Inflammatory macrophage treated with lipopolysaccharide for 1 hour (primary cell): ENCODE results near the gene TMEM200B.
"Not testable (repeated sequence)": the region's sequence is repeated elsewhere in the genome, so short reads cannot be mapped to it uniquely, and the experiment has no call there.

Experiments
- DNase-seq, 2 donors: peaks; one replicate each; pipeline ENCODE4 v3.0.0-alpha.2; 2020 to 2022

The TMEM200B gene

GRCh38 chr1:29133861-29134694 lies 10.4 kb upstream of the TMEM200B start:
- no peak for DNase-seq

GRCh38 chr1:29131056-29131455 lies 7.4 kb upstream of the TMEM200B start:
- not testable (repeated sequence) for DNase-seq

- no peak for DNase-seq
These were observed 6.2 kb upstream of the TMEM200B start for GRCh38 chr1:29129916-29130315.

- no peak for DNase-seq
These were observed 5.0 kb upstream of the TMEM200B start for GRCh38 chr1:29128739-29129138.

DNA sequence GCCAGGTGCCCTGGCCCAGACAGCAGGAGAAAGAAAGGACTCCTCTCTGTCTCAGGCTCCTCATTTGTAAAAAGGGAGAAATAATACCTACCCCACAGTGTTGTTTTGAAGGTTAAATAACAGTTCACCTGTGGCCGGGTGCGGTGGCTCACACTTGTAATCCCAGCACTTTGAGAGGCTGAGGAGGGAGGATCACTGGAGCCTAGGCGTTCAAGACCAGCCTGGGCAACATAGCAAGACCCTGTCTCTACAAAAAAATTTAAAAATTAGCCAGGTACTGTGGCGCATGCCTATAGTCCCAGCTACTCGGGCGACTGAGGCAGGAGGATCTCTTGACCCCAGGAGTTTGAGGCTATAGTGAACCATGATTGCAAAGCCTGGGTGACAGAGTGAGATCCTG lies 2.5 kb upstream of the TMEM200B start:
- DNase-seq = no peak

- DNase-seq = no peak
These were observed 2.1 kb upstream of the TMEM200B start for GRCh38 chr1:29125788-29126187.

DNA sequence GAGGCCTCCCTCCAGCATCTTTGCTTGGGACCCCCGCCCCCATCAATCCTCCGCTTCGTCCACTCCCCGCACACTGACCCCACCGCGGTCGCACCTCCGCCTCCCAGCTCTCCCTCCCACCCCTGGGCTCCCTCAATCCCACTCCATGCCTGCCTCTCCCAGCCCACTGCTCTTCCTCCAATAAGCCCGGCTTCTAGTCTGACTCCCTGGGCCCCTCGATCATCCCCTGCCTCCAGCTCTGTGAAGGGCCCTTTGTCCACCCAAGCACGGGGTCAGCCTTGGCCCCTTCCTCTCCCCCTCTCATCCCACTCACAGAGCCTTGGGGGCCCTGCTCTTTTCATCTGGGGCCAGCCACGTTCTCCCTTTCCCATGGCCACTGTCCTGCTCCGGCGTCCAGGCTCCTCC lies 1.5 kb upstream of the TMEM200B start:
- DNase-seq = no peak

DNA sequence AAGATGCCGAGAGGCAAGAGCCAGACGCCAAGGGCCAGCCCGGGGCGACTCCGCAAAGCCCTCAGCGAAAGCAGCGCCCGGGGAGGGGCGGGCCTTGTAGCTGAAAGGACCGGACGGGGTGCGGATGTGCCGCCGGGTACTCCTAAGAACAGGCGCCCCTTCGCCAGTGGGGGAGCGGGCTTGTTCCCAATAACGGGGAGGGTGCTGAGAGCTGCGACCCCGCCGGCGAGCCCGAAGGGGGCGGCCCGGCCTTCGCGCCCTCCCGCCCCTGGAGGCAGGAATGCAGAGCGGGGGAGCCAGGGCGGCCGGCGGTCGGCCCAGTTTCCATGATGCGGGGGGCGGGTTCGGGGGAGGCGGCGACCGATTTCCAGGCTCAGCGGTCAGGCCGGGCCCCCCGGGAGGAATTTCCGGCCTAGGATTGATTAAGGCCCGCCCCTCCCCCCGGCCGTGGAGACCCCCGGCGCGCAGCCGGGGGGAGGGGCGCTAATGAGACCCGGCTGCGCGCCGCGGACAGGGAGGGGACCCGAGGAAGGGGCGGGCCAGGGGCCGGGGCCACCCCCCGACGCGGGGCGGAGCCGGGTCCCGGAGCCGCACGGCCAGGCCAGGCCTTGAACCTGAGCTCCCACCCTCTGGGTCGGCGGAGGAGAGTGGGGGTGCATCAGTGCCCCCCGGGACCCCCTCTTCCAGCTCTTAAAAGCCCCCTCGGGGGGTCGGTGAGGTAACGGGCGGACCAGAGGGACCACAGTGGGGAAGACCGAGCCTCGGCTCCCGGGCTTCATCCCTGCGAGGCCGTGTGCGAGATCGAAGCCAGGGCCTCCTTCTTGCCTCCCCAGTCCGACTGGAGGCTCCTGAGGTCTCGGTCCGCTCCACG lies 898 bp upstream of the TMEM200B start:
- DNase-seq = peak in 1 of 2 donors; percentile 28

DNA sequence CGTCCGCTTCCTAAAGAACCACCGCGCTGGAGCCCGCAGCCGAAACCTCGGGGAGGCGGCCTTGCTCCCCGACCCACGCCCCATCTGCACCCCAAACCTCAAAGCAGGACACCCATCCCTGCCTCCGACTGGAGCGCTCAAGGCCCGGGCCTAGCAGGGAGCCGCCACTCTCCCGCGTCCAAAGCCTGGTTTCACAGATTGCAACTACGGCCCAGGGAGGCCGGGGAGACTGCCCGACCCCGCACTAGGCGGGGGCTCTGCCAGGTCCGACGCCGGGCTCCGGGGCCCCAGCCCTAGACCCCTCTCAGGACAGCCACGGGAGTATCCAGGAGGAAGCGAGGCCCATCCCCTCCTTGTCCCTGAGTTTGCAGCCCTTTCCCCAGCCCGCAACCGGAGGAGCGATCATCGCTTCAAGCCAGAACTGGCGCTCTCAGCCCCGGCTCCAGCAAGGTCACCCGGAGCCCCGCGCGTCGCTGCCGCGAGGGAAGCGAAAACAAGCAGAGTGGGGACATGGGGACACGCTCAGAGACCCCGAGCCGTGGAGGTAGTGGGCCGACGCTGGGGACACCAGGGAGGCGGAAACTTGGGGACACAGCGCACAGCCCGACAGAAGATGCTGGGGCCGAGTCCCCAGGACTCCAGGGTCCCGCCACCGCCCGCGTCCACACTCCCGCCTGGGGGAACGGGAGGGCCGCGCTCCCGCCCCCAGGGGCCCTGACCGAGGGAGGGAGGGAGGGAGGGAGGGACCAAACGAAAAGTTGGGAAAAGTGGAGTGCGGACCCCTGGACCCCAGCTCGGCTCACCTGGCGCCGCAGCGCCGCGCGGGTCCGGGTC lies 433 bp downstream of the TMEM200B start:
- DNase-seq = no peak

GRCh38 chr1:29122682-29123052 lies 1.0 kb downstream of the TMEM200B start:
- peak; percentile 14 to 22 for DNase-seq

DNA sequence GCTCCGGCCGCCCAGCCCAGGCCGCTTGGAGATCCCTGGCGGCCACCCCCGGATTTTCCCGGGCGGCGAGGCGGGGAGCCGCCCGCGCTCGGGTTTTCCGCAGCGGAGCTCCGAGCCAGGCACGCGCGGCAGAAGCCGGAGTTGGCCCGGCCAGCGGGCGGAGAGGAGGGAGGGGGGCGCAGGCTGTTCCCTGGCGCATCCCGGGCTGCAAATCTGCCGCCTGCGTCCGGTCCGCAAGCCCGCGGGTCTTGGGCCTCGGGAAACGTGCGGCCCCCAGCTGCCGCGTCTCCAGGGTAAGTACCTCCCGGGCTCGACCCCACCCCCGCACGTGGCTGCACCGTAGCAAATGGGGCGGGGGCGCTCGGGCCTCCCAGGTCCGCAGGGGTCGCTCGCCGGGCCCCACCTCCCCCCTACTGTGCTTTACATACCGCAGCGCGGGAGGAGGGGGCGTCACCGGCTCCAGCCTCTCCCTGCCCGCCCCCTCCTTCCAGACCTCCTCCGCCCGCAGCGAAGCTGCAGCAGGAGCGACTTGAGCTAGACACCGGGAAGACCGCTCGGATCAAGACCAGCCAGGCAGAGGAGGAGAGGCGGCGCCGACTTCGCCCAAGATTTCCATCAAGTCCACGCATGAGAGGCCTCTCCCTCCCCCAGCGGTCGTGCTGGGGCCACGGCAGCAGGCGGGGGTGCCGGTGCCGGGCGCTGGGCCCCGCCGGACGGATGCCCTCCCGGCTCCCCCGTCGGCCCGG lies 1.6 kb downstream of the TMEM200B start:
- DNase-seq = peak; percentile 26 to 29

DNA sequence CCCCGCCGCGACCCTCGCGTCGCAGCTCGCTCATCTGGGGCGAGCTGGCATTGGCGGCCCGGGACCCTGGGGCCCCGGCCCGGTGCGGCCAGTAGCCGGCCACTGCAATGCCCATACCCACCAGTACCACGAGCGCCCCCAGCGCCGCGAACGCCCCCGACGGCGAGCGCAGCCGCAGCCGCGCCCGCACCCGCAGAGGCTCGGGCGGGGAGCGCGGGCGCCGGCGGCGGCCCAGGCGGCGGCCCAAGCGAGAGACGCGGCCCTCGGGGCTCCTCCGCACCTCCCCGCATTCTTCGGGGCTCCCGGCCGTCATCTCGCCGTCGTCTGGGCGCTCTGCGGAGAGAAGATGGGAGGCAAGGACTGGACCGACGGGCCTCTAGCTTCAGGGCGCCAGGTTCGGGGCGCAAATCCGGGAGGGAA lies 2.2 kb downstream of the TMEM200B start:
- no peak for DNase-seq

DNA sequence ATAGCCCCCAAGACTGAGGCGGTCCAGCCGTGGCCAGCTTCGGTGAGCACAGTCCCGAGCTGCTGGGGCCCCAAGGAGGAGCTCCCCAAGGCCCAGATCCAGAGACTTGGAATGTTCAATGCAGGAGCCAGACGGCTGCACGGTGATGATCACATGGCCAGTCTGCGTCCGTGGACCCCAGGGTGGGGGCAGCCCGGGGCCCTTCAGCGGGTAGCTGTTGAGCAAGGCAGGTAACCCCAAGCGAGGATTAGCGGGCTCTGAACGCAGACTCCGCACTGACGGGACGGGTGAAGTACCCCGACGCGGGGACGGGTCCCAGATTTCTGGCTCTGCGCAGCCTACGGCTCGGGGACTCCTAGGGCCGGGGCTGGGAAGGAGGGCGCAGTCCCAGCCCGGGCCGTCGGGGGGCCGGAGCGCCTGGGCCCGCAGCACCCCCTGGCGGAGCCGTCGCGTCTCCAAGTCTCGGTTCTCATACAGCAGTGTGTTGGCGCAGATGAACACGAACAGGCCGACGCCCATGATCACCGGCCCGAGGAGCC lies 2.7 kb downstream of the TMEM200B start:
- peak; percentile 48 to 64 for DNase-seq

GRCh38 chr1:29120367-29120766 lies 3.3 kb downstream of the TMEM200B start:
- no peak for DNase-seq

DNA sequence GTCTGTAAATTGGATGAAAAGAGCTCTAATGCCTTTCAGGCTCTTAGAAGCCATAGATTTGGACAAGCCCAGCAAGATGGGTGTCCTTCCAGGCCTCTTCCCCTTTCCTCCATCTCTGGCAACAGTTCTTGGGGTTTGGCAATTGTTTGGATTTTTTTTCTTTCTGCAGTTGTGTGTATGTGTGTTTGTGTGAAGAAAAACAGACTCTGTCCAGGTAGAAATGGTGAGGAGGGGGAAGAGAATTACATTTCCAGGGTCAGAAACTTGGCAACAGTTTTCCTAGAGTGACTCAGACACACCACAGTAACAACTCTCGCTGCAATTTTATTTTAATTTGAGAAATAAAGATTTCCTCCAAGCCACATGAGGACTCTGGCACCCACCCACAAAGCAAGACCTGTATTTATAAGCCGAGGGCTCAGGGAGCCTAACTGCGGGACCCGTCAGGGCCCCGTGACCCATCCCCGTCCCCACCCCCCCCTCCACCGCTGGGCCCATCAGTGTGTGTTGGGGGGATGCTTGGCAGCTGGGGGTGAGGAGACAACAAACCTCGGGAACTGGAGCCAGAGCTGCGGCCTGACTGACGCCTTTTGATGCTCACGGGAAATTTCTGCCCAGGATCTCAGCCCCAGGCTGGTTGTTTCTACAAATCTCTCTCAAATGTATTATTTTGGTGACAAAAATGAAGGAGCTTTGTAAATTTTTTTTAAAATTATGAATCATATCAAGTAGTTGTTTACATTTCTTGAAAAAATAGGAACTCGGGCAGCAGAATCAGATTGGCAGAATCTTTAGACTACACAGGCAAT lies 4.4 kb downstream of the TMEM200B start:
- DNase-seq = no peak

DNA sequence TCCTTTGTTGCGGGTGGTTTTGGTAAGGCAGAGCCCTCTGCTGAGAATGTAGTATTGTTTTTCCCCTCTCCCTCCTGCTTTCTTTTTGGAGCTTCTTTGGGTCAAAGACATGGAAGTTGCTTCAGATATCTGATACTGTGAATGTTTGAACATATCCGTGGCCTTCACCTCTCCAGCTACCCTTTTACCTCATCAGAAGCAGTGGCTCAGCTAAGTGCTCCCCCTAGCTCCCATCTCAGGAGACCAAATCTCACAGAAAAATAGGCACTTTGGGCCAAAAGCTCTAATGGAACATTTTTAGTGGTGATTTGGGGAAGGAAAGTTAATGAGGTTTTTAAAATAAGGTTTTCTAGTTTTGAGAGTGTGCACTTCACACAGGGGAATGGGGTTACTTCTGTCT lies 6.3 kb downstream of the TMEM200B start:
- no peak for DNase-seq

DNA sequence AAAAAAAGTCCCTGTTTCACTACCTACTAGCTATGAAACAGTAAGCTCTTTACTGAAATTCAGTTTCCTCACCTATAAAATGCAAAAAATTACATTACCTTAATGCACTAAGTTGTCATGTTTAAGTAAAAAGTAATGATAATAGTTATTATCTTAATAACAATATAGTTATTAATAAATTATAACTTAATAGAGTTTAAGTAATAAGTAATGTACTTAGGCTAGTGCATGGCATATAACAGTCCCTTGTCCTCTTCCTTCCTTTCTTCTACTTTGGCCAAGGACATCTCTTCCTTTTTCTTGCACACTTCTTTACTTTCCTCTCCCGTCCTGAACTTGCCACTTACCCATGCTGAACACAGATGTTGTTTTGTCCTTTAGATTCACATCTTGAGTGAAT lies 9.0 kb downstream of the TMEM200B start:
- DNase-seq = no peak

- no peak for DNase-seq
These were observed 10.1 kb downstream of the TMEM200B start for GRCh38 chr1:29113413-29114117.

DNA sequence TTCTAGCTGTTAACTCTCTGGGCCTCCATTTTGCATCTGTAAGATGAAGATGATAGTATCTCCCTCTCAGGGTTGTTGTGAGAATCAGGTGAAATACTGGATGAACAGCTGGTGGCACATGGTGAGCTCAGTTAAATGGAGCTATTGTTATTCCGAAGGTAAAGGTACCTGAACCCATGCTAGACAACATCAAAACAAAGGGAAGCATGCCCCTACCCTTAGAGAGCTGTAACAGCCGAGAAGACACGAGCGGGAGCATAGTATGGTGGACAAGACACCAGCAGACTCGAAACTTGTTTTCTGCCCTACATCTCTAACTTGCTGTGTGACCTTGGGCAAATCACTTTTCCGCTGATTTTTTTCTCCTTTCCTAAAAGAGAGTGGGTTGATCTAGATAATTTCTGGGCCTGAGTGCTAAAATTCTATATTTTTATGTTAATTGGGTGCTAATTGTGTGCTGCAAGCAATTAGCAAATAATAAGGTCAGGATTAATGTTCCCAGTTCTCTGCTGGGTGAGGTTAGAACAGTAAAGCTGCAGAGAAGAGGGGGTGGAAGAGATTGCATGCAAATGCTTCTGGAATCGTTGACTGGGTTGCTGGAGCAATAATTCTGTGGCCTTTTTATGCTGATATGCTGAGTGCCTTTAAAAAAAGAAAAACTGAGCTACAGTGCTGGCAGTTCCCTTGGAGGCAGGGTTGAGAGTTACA lies 10.8 kb downstream of the TMEM200B start:
- DNase-seq = no peak

DNA sequence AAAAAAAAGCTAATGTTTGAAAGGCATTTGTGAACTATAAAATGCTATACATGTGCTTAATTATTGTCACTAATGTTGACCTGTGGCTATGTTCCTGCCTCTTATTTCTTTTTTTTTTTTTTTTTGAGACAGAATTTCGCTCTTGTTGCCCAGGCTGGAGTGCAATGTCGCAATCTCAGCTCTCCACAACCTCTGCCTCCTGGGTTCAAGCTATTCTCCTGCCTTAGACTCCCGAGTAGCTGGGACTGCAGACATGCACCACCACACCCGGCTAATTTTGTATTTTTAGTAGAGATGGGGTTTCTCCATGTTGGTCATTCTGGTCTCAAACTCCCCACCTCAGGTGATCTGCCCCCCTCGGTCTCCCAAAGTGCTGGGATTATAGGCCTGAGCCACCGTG lies 15.7 kb downstream of the TMEM200B start:
- DNase-seq = not testable (repeated sequence)
